Neural cell (in vitro differentiated cells): ENCODE results near the gene MBNL2.
A peak's percentile ranks its signal among the peaks of the same experiment; 100 is the strongest.

Source experiments
- EP300 ChIP-seq: fragments of 450-650 bp; conservative IDR thresholded peaks from 2 replicates; pipeline ENCODE4 v1.6.1; 2014; ENCODE audit warnings: antibody characterized with exemption, mild to moderate bottlenecking, moderate library complexity; ENCODE audit not compliant: poor library complexity, severe bottlenecking
- MXI1 ChIP-seq: fragments of 450-650 bp; conservative IDR thresholded peaks from 2 replicates; pipeline ENCODE4 v1.6.1; 2014; ENCODE audit warnings: antibody characterized with exemption, mild to moderate bottlenecking; ENCODE audit not compliant: poor library complexity, severe bottlenecking
- SMC3 ChIP-seq: fragments of 450-650 bp; conservative IDR thresholded peaks from 2 replicates; pipeline ENCODE4 v1.6.1; 2014; ENCODE audit warnings: antibody characterized with exemption, mild to moderate bottlenecking, moderate library complexity; ENCODE audit not compliant: poor library complexity
- TF ChIP-seq, protein P1 (sequence below): fragments of 450-650 bp; IDR thresholded peaks from 2 replicates; pipeline ENCODE4 v1.5.1; 2014; ENCODE audit warnings: antibody characterized with exemption, mild to moderate bottlenecking, moderate library complexity; ENCODE audit not compliant: poor library complexity, severe bottlenecking

DNA sequence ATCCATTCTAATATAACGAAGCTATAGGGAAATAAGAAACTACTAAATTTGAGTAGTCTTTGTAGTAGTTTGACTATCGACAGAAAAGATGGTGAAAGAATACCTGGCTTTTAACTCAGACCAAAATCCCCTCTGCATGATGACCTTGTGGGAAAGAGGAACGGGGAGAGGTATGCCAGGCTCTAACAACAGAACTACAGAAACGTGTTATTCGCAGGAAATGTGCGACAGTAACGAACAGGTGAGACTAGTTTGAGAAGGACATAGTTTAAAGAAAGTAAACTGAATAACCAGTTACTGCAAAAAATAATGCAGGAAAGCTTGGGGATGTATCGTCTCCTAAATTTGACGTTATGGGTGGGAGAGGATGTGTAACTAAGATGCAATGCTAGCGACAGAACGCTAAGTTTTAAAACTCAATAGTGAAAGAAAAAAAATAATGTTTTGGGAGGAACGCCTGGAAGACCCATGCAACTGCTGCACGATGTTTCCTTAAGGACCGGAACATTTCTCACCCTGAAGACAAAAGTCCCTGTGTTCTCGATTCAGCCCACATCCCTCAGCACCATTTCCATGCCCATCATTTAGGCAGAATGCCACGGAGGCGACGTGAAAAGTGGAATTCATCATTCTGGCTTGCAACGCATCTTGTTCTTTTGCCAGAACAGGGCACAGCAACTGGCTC, 210.2 kb downstream of the MBNL2 start:
- TF ChIP-seq, protein P1, sequence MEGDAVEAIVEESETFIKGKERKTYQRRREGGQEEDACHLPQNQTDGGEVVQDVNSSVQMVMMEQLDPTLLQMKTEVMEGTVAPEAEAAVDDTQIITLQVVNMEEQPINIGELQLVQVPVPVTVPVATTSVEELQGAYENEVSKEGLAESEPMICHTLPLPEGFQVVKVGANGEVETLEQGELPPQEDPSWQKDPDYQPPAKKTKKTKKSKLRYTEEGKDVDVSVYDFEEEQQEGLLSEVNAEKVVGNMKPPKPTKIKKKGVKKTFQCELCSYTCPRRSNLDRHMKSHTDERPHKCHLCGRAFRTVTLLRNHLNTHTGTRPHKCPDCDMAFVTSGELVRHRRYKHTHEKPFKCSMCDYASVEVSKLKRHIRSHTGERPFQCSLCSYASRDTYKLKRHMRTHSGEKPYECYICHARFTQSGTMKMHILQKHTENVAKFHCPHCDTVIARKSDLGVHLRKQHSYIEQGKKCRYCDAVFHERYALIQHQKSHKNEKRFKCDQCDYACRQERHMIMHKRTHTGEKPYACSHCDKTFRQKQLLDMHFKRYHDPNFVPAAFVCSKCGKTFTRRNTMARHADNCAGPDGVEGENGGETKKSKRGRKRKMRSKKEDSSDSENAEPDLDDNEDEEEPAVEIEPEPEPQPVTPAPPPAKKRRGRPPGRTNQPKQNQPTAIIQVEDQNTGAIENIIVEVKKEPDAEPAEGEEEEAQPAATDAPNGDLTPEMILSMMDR = no peak
- no peak for TF ChIP-seq EP300
- TF ChIP-seq MXI1 = peak; percentile 67
- TF ChIP-seq SMC3 = no peak
